D721Med (cell line): ENCODE measurements around the gene CHD6.

Experiments used
- DNase-seq: peaks from one replicate; pipeline ENCODE4 v3.0.0; 2011; ENCODE audit warnings: low spot score; ENCODE audit not compliant: insufficient read length
- FAIRE-seq: peaks from 2 replicates; lab custom pipeline; 2011; peaks lifted over from hg19 to GRCh38; lab: Jason Lieb, UNC
- TF ChIP-seq, protein P1 (sequence below): IDR thresholded peaks from 2 replicates; pipeline ENCODE4 v1.5.1; 2012; ENCODE audit warnings: mild to moderate bottlenecking, control low read depth; ENCODE audit not compliant: insufficient read depth; ENCODE audit errors: missing control alignments

The CHD6 gene

DNA sequence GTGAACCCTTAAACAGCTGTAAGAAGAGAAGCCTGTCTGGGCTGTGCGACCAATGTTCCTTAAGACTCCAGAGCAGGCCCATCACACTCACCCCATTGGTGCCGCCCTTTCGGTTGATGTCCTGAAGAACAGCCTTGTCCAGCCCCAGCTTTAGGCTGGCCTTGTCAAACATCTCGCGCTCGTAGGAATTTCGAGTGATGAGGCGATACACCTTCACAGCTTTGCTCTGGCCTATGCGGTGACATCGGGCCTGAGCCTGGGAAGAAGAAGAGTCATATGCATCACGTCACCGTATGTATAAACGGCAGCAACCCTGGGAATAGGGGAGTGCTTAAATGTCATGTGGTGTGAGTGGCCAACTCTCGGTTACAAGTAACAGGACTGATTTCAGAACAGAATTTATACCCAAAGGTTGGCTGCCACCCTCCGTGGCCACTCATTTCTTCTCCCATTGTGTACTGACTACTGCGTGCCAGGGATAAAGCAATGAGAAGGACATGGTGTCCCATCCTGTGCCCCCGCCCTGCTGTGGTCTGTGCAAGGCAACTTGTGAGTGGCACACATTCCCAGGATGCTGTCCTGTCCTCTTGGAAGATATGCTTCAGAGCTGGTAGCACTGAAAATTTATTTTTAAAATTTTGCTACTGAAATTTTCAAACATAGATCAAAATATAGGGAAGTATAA, 160.9 kb downstream of the CHD6 start:
- FAIRE-seq (no peak), DNase-seq (no peak)
- TF ChIP-seq, protein P1, sequence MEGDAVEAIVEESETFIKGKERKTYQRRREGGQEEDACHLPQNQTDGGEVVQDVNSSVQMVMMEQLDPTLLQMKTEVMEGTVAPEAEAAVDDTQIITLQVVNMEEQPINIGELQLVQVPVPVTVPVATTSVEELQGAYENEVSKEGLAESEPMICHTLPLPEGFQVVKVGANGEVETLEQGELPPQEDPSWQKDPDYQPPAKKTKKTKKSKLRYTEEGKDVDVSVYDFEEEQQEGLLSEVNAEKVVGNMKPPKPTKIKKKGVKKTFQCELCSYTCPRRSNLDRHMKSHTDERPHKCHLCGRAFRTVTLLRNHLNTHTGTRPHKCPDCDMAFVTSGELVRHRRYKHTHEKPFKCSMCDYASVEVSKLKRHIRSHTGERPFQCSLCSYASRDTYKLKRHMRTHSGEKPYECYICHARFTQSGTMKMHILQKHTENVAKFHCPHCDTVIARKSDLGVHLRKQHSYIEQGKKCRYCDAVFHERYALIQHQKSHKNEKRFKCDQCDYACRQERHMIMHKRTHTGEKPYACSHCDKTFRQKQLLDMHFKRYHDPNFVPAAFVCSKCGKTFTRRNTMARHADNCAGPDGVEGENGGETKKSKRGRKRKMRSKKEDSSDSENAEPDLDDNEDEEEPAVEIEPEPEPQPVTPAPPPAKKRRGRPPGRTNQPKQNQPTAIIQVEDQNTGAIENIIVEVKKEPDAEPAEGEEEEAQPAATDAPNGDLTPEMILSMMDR, result no peak

DNA sequence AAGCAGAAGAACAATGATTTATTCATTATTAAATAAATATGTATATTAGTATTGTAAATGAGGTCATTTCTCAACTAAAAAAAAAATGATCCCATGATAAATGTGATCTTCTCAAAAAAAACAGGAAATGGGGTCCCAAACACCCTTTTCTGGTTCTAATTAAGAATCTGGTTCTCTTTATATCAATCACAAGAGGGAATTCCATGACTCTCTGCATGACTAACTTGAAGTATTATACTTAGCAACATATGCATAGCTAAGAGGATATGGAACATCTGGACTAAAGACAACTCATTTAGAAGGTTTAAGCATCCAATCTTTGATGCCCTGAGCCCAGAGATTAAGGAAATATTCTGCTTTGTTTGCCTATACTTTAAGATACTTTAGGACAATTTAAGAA, 161.8 kb downstream of the CHD6 start:
- FAIRE-seq (no peak), DNase-seq (no peak)
- TF ChIP-seq, protein P1, result no peak

DNA sequence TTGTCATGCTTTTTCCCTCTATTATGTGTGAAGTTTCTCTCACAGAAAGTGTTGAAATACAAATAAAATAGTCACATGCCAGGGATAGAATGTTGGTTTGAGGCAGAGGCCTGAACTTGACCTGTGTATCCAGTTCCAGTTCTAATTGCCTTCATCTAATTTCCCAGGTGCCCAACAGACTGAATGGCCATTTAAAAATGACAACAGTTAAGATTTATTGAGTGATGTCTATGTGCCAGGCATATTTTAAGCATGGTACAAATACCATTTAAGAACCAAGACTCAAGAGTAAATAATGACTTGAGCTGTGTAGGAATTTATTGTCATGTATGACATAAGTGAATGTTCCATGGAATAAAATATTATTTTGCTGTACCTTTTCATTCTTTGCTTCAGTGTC, 163.9 kb downstream of the CHD6 start:
- FAIRE-seq (no peak), DNase-seq (no peak)
- TF ChIP-seq, protein P1, result no peak

DNA sequence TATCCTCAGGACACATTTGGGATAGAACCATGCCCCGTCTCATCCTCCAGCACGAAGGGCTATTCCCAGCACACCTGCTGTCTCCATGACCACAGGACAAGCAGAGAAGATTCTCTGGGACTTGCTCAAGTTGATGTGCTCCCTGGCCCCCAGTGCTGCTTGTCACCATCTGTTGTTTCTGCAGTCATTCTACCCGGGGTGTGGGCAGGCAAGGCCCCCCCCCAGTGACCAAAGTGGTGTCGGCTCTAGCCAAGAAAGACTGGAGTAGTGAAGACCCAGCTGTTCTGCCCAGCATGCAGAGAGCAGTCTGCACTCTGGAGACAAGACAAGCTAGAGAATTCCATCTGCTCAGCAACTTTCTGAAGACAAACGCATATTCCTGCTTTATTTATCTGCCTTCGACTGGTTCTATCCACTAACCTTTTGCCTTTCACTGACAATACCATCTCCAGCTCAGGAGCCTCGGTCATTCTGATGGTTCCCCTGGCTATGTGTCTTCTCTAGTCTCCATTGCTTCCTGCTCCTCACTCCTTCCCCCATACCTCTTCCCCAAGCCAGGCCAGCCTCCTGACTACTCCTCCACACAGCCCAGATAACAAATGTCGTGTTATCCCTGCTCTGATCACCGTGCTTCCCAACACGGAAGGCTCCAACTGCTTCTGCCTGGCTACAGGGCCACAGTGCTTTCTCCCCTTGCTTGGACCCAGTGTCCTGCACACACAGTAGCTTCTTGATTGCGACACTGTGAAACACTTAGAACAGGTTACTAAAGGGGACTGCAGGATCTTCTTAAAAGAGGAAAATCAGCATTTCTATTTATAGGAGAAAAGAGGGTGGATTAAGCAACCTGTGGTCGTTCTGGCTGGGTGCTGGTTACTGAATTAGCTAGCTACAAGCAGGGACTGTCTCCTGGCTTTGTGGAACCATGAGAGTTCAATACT, 164.9 kb downstream of the CHD6 start:
- FAIRE-seq (no peak), DNase-seq (no peak)
- TF ChIP-seq, protein P1, result no peak

DNA sequence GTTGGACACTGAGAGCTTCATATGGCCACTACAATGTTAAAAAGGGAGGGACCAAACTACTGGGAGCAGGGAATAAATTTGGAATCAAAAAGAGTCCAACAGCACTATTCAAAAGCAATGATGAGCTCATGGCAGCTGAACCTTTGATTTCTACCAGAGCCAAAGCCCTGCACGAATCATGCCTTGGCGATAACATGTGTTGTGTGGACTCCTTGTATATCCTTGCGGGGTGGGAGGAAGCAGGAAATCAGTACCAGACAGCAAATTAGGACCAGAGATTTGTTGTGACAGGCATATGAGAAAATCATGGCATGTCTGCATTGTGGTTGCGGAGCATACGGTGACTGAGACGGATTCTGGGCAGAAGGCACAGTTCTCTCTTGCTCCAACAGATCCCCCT, 166.0 kb downstream of the CHD6 start:
- TF ChIP-seq, protein P1, result no peak
- FAIRE-seq (no peak), DNase-seq (no peak)

DNA sequence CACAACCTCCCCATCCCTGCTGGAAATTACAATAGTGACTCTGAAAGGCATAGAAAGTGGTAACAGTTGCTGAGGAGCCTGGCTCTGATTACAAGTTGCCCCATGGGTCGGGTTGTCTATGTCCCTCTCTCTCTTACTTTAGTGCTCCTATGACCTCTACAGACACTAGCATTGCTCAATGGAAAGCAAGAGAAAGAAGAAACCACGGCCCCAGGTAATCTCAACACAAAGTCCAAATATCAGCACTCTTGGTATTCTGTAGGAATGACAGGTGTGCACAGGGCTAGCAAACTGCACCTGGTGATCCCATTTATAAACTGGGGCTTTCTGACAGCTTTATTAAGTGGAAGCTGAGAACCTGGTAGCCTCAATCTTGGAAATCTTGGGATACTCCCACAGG, 171.2 kb downstream of the CHD6 start:
- FAIRE-seq (no peak), DNase-seq (no peak)
- TF ChIP-seq, protein P1, result no peak

DNA sequence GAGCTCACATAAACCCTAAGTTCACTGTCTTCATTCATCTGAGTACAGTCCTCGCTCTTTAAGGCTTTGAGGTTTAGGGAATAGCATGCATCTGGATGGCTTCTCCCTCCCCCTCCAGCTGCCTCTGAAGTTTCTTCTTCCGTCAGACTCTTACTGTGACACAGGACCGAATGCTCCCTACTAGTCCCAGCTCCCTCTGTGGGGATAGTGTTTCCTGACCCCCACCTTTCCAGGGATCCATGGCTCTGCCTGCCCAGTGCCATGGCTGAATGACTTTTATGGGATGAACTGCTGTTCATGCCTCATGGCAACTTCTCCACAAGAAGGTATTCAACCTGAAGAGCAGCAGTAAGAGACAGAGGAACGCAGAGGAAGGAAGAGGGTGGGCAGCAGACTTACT, 171.7 kb downstream of the CHD6 start:
- FAIRE-seq (no peak), DNase-seq (no peak)
- TF ChIP-seq, protein P1, result no peak
